GM10248 (cell line): ENCODE data around the gene FAM78B.

Source experiments
- CTCF ChIA-PET: fragments of 300-600 bp; sonication (Branson Sonifier 250); formaldehyde crosslinking; extraction: SDS; loops from one replicate; lab custom pipeline; 2021; ENCODE audit warnings: antibody characterized with exemption; lab: Yijun Ruan, JAX
- POLR2A ChIA-PET: fragments of 350-650 bp; sonication (Branson Sonifier 250); formaldehyde crosslinking; extraction: SDS; loops from one replicate; lab custom pipeline; 2020; ENCODE audit warnings: antibody characterized with exemption; lab: Yijun Ruan, JAX
- DNase-seq: peaks from one replicate; pipeline ENCODE4 v3.0.0; 2012; ENCODE audit errors: extremely low spot score
- TF ChIP-seq, protein P1 (sequence below): IDR thresholded peaks from 2 replicates; pipeline ENCODE4 v1.5.1; 2012; ENCODE audit warnings: mild to moderate bottlenecking, low read depth; ENCODE audit errors: extremely low read depth, missing control alignments, control extremely low read depth

Gene FAM78B

DNA sequence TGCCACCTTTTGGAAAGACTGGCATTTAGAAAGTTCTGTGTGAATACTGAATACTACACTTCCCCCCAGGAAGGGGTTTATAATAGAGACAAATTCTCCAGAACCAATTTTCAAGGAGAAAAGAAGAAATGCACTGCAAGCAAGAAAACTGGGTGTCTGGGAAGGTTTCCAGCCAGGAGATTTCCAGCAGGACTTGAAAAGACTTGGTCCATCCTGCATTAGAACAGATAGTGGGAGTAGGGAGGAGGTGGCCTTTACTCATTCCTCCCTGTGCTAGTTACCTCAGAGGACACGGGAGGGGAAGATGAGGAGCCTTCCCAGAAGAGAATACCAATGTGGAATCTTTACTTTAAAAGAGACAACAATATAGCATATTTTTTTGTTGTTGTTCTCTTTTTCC is 52.4 kb downstream of the FAM78B start:
- DNase-seq = no peak
- TF ChIP-seq, protein P1, sequence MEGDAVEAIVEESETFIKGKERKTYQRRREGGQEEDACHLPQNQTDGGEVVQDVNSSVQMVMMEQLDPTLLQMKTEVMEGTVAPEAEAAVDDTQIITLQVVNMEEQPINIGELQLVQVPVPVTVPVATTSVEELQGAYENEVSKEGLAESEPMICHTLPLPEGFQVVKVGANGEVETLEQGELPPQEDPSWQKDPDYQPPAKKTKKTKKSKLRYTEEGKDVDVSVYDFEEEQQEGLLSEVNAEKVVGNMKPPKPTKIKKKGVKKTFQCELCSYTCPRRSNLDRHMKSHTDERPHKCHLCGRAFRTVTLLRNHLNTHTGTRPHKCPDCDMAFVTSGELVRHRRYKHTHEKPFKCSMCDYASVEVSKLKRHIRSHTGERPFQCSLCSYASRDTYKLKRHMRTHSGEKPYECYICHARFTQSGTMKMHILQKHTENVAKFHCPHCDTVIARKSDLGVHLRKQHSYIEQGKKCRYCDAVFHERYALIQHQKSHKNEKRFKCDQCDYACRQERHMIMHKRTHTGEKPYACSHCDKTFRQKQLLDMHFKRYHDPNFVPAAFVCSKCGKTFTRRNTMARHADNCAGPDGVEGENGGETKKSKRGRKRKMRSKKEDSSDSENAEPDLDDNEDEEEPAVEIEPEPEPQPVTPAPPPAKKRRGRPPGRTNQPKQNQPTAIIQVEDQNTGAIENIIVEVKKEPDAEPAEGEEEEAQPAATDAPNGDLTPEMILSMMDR = no peak
- ChIA-PET CTCF (interaction anchor here (0.6 to 1.9 kb wide), 3 partner anchors 8 to 56 kb away, joined by 3 to 4 read pairs (median 3); no protein-coding TSS in a partner anchor), POLR2A (no interaction called here)

DNA sequence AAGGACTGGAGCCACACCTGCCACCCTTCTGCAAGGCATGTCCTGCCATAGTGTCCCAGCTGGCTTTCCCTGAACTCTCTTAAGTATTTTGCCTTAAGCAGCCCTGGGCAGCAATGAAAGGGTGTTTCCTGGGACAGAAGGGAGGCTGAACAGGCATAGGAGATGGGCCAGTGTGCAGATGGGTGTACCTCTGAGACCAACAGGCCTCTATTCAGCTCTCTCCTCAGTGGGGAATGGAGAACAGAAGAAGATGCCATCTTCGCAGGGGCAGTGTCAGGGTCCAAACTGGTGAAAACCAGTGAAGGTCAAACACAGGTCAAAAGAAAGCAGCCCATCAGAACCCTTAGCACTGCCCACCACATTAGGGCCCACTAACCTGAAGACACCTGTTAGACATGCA is 53.2 kb downstream of the FAM78B start:
- ChIA-PET POLR2A (no interaction called here), CTCF (interaction anchor here (0.9 to 1.0 kb wide), 2 partner anchors 26 to 57 kb away, joined by 3 read pairs; no protein-coding TSS in a partner anchor)
- no peak for DNase-seq
- TF ChIP-seq, protein P1 = no peak

DNA sequence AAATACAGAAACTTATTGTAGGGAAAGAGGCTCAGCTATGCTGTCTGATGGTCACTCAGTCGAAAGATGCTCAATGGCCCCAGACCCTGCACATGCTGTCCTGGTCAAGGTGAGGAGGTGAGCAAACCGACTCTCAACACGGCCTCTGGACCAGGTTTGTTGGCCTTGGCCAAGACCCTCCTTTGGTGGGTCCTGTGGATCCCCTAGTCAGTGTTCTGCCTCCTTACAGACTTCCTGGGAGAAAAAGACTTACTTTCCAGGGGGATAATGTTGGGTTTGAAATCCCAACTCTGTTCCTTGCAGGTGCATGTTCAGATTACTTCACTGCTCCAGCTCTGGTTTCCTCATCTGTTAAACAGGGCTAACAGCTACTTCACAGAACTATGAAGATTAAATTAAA is 53.8 kb downstream of the FAM78B start:
- no peak for DNase-seq
- CTCF ChIA-PET = interaction anchor here (1.0 kb wide), 1 partner anchor 27 kb away, joined by 3 read pairs; no protein-coding TSS in a partner anchor
- POLR2A ChIA-PET = no interaction called here
- TF ChIP-seq, protein P1 = no peak

DNA sequence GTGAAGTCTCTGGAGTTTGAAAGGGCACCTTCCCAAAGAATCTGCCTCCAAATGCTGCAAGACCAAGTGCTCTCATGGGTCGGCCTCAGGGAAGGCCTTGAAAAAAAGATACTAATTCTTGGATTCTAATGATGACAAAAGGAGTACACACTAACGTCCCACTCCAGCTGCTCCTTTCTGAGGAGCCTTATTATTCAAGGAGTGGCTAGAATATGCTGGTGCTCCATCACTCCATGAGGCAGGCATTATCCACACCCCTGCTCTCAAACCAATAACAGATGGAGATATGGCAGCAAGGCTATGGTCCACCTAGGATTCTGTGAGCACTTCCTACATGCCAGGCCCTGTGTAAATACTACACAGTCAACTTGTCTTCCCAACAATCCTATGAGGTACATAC is 54.4 kb downstream of the FAM78B start:
- CTCF ChIA-PET = no interaction called here
- POLR2A ChIA-PET = no interaction called here
- TF ChIP-seq, protein P1 = no peak
- DNase-seq = no peak

DNA sequence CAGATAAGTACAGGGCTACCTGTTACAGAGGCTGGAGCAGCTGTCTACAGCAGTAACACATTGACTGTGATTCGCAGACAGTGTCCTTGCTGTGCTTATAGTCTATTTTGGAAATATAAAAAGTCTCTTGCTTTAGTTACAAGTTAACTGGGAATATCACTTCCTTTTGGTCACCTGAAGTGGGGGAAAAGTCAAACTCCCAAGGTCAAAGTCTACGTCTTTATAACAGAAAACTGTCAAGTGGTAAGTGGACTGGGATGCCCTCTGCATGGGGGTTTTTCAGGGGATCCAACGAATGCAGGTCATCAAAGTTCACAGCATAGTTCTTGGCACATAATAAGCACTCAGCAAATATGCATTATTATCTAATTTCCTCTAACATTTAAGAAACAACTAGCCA is 55.4 kb downstream of the FAM78B start:
- TF ChIP-seq, protein P1 = no peak
- no peak for DNase-seq
- POLR2A ChIA-PET = no interaction called here
- CTCF ChIA-PET = interaction anchor here (0.8 kb wide), 1 partner anchor 170 kb away, joined by 3 read pairs; no protein-coding TSS in a partner anchor

DNA sequence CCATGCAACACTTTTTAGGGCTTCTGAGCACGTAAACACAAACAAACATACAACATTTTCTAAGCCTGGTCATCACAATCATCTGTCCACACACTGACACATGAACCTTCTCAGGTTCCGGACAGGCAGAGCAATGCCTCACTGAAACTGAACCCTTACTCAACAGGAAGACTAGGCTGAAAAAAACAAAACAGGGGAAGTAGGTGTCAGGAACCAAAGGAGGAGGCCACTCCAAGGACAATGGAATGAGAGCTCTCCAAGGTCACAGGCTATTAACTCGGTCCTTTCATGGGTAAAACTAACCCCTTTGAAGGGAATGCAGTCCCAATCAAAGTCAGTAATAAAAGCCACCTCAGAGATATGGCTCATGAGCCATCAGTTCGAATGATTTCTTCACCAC is 76.6 kb downstream of the FAM78B start:
- TF ChIP-seq, protein P1 = no peak
- DNase-seq = no peak
- ChIA-PET CTCF (interaction anchor here (1.0 to 1.4 kb wide), 4 partner anchors 8 to 343 kb away, joined by 3 read pairs; no protein-coding TSS in a partner anchor), POLR2A (no interaction called here)
